ENCODE measurements around the gene MYL12A.

MYL12A gene

GRCh38 chr18:3263132-3263700 lies 15.6 kb downstream of the MYL12A start:
- no peak for TF ChIP-seq TAF1 (IDR thresholded peaks at IDR 0.05; ENCODE audit: borderline replicate concordance, insufficient read depth, low read length)
- TF ChIP-seq SIN3A (IDR thresholded peaks at IDR 0.05; ENCODE audit: borderline replicate concordance, insufficient read depth, low read length) = no peak
- TF ChIP-seq, protein P1, sequence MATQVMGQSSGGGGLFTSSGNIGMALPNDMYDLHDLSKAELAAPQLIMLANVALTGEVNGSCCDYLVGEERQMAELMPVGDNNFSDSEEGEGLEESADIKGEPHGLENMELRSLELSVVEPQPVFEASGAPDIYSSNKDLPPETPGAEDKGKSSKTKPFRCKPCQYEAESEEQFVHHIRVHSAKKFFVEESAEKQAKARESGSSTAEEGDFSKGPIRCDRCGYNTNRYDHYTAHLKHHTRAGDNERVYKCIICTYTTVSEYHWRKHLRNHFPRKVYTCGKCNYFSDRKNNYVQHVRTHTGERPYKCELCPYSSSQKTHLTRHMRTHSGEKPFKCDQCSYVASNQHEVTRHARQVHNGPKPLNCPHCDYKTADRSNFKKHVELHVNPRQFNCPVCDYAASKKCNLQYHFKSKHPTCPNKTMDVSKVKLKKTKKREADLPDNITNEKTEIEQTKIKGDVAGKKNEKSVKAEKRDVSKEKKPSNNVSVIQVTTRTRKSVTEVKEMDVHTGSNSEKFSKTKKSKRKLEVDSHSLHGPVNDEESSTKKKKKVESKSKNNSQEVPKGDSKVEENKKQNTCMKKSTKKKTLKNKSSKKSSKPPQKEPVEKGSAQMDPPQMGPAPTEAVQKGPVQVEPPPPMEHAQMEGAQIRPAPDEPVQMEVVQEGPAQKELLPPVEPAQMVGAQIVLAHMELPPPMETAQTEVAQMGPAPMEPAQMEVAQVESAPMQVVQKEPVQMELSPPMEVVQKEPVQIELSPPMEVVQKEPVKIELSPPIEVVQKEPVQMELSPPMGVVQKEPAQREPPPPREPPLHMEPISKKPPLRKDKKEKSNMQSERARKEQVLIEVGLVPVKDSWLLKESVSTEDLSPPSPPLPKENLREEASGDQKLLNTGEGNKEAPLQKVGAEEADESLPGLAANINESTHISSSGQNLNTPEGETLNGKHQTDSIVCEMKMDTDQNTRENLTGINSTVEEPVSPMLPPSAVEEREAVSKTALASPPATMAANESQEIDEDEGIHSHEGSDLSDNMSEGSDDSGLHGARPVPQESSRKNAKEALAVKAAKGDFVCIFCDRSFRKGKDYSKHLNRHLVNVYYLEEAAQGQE (IDR thresholded peaks at IDR 0.05; ENCODE audit: insufficient read depth in 1 of 2, low read depth in 2 of 2, low read length in 2 of 2) = no peak
- no peak for TF ChIP-seq FOXP2 (optimal IDR thresholded peaks at IDR 0.05; ENCODE audit: borderline replicate concordance, extremely low read depth, extremely low read length, insufficient read depth)
- TF ChIP-seq POLR2AphosphoS5 (IDR thresholded peaks at IDR 0.05; ENCODE audit: low read depth, low read length) = no peak

- TF ChIP-seq FOXP2 (optimal IDR thresholded peaks at IDR 0.05; ENCODE audit: borderline replicate concordance, extremely low read depth, extremely low read length, insufficient read depth) (no peak), POLR2AphosphoS5 (IDR thresholded peaks at IDR 0.05; ENCODE audit: low read depth, low read length) (no peak), TAF1 (IDR thresholded peaks at IDR 0.05; ENCODE audit: borderline replicate concordance, insufficient read depth, low read length) (no peak)
Observed at GRCh38 chr18:3264362-3264761, 16.8 kb downstream of the MYL12A start.

DNA sequence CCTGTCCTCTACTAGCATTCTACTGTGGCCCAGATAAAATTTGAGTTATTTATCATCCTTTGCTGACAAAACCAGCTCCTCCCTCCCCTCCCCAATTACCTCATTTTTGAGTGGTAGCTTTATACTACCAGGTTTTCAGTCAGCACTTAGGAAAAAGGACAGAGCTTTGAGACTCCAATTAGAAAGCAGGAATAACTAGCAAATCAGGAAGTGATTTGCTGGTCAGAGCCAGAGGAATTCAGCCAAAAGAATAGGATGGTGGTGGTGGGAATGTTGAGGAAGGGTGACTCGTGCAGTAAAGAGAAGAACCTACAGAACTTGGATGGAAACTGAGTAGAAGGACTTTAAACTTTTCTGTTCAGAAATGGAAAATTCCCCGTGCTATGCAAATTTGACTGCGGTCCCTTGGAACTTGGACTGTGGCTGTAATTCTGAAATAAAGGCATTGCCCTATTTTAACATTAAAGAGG lies 18.0 kb downstream of the MYL12A start:
- TF ChIP-seq TAF1 (IDR thresholded peaks at IDR 0.05; ENCODE audit: borderline replicate concordance, insufficient read depth, low read length) (no peak), FOXP2 (optimal IDR thresholded peaks at IDR 0.05; ENCODE audit: borderline replicate concordance, extremely low read depth, extremely low read length, insufficient read depth) (no peak), POLR2AphosphoS5 (IDR thresholded peaks at IDR 0.05; ENCODE audit: low read depth, low read length) (no peak), SIN3A (IDR thresholded peaks at IDR 0.05; ENCODE audit: borderline replicate concordance, insufficient read depth, low read length) (no peak)
- TF ChIP-seq, protein P1 (IDR thresholded peaks at IDR 0.05; ENCODE audit: insufficient read depth in 1 of 2, low read depth in 2 of 2, low read length in 2 of 2) = peak; percentile 69 to 92; a peak in 3 of 4 replicates

- TF ChIP-seq POLR2AphosphoS5 (IDR thresholded peaks at IDR 0.05; ENCODE audit: low read depth, low read length) = no peak
- no peak for TF ChIP-seq TAF1 (IDR thresholded peaks at IDR 0.05; ENCODE audit: borderline replicate concordance, insufficient read depth, low read length)
- no peak for TF ChIP-seq SIN3A (IDR thresholded peaks at IDR 0.05; ENCODE audit: borderline replicate concordance, insufficient read depth, low read length)
- TF ChIP-seq, protein P1 (IDR thresholded peaks at IDR 0.05; ENCODE audit: insufficient read depth in 1 of 2, low read depth in 2 of 2, low read length in 2 of 2) = no peak
- no peak for TF ChIP-seq FOXP2 (optimal IDR thresholded peaks at IDR 0.05; ENCODE audit: borderline replicate concordance, extremely low read depth, extremely low read length, insufficient read depth)
Observed at GRCh38 chr18:3266062-3266608, 18.5 kb downstream of the MYL12A start.

DNA sequence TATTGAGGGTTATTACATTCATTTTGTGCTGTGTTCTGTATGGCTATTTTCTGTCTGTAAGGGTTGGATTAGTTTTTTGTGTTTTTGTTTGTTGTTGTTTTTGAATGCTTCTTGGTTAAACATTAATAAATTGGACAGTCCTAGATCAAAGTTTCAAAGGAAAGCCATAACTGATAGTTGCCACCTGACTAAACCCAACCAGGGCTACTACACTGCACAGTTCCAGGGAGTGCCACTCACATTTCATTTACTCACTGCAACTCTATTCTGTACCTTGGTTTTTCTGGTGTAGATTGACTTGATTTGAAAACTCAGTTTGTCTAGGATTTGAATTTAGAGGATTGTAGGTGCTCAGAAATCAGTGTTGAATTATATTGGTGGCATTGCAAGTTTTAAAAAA lies 20.7 kb downstream of the MYL12A start:
- no peak for TF ChIP-seq POLR2AphosphoS5 (IDR thresholded peaks at IDR 0.05; ENCODE audit: low read depth, low read length)
- no peak for TF ChIP-seq SIN3A (IDR thresholded peaks at IDR 0.05; ENCODE audit: borderline replicate concordance, insufficient read depth, low read length)
- TF ChIP-seq TAF1 (IDR thresholded peaks at IDR 0.05; ENCODE audit: borderline replicate concordance, insufficient read depth, low read length) = no peak
- TF ChIP-seq FOXP2 (optimal IDR thresholded peaks at IDR 0.05; ENCODE audit: borderline replicate concordance, extremely low read depth, extremely low read length, insufficient read depth) = no peak
- TF ChIP-seq, protein P1 (IDR thresholded peaks at IDR 0.05; ENCODE audit: insufficient read depth in 1 of 2, low read depth in 2 of 2, low read length in 2 of 2) = no peak
